Neural progenitor cell (in vitro differentiated cells): ENCODE data around the gene DEK. TPM values are rescaled to one million over a fixed set of nuclear protein-coding genes. Genes with fewer than 3 reads are reported as not detected.

Source experiments
- DNase-seq: peaks from one replicate; pipeline ENCODE4 v3.0.0-alpha.2; 2016; ENCODE audit warnings: low spot score
- H2AFZ ChIP-seq: fragments of 200-600 bp; sonication (generic); replicated peaks from 2 replicates; pipeline ENCODE4 v1.6.1; 2016; ENCODE audit warnings: antibody characterized with exemption
- H3F3A ChIP-seq: fragments of 200-600 bp; sonication (generic); 2 replicates; pipeline ENCODE4 v1.6.1; 2016; ENCODE audit warnings: antibody characterized with exemption, low read depth
- H3K27ac ChIP-seq: fragments of 200-600 bp; sonication (generic); 2 replicates; pipeline ENCODE4 v1.5.1; 2016; ENCODE audit warnings: mild to moderate bottlenecking
- H3K27me3 ChIP-seq: fragments of 200-600 bp; sonication (generic); 2 replicates; pipeline ENCODE4 v1.6.1; 2016; ENCODE audit warnings: mild to moderate bottlenecking, moderate library complexity
- H3K36me3 ChIP-seq: fragments of 200-600 bp; sonication (generic); 2 replicates; pipeline ENCODE4 v1.5.1; 2016
- H3K4me1 ChIP-seq: fragments of 200-600 bp; sonication (generic); 2 replicates; pipeline ENCODE4 v1.6.1; 2016; ENCODE audit warnings: mixed run types
- H3K4me2 ChIP-seq: fragments of 200-600 bp; sonication (generic); 2 replicates; pipeline ENCODE4 v1.6.1; 2016
- H3K4me3 ChIP-seq: fragments of 200-600 bp; sonication (generic); 2 replicates; pipeline ENCODE4 v1.5.1; 2016
- H3K79me2 ChIP-seq: fragments of 200-600 bp; sonication (generic); 2 replicates; pipeline ENCODE4 v1.6.1; 2016; ENCODE audit warnings: low read depth
- H3K9ac ChIP-seq: fragments of 200-600 bp; sonication (generic); 2 replicates; pipeline ENCODE4 v1.6.1; 2016
- H3K9me3 ChIP-seq: fragments of 200-600 bp; sonication (generic); 2 replicates; pipeline ENCODE4 v1.5.1; 2016; ENCODE audit warnings: low read depth
- H4K20me1 ChIP-seq: fragments of 200-600 bp; sonication (generic); 2 replicates; pipeline ENCODE4 v1.6.1; 2016; ENCODE audit warnings: low read depth
- H3K27ac Mint-ChIP-seq: 3 replicates; pipeline ENCODE4 v1.8.0; 2021; ENCODE audit warnings: mixed read lengths
- H3K27me3 Mint-ChIP-seq: 2 replicates; pipeline ENCODE4 v1.8.0; 2022; ENCODE audit warnings: low read depth, mild to moderate bottlenecking, inconsistent platforms, moderate library complexity, mixed read lengths; ENCODE audit not compliant: insufficient read depth
- H3K36me3 Mint-ChIP-seq: 3 replicates; pipeline ENCODE4 v1.8.0; 2021; ENCODE audit warnings: mixed read lengths
- H3K4me1 Mint-ChIP-seq: 3 replicates; pipeline ENCODE4 v1.8.0; 2021; ENCODE audit warnings: mixed read lengths
- H3K4me3 Mint-ChIP-seq: 3 replicates; pipeline ENCODE4 v1.8.0; 2021; ENCODE audit warnings: mild to moderate bottlenecking, moderate library complexity, mixed read lengths
- H3K9me3 Mint-ChIP-seq: 3 replicates; pipeline ENCODE4 v1.8.0; 2020; ENCODE audit warnings: mixed read lengths
- CTCF ChIP-seq: fragments of 200-600 bp; sonication (generic); IDR thresholded peaks from 2 replicates; pipeline ENCODE4 v1.5.1; 2017; ENCODE audit warnings: antibody characterized with exemption, mild to moderate bottlenecking
- EZH2 ChIP-seq: fragments of 200-600 bp; sonication (generic); IDR thresholded peaks from 2 replicates; pipeline ENCODE4 v1.6.1; 2017; ENCODE audit warnings: antibody characterized with exemption, mild to moderate bottlenecking, moderate library complexity
- EZH2phosphoT487 ChIP-seq: fragments of 200-600 bp; sonication (generic); IDR thresholded peaks from 2 replicates; pipeline ENCODE4 v1.6.1; 2017; ENCODE audit warnings: antibody characterized with exemption
- total RNA-seq: library from RNA; depleted of rRNA; stranded (reverse); fragments of >200 nt; gene quantifications from 2 replicates; pipeline ENCODE4 v1.2.3, GENCODE V29; 2015; ENCODE audit warnings: low replicate concordance

DEK gene
- total RNA-seq, 1 donor from 2014 or later: 501 TPM

GRCh38 chr6:18262702-18263417, 1.5 kb downstream of the DEK start:
- Histone ChIP-seq H3K9ac (peak overlapping the region; percentile 98), H3K36me3 (peaks cover 15% of the 10 kb centered on the region), H3K4me2 (peak overlapping the region; percentile 91), H3K27me3 (no peaks in the 10 kb centered on the region), H3K9me3 (no peaks in the 10 kb centered on the region), H2AFZ (no peak overlapping the region), H3K4me3 (peak overlapping the region; percentile 97), H3K27ac (peak overlapping the region; percentile 61), H3F3A (peaks cover 37% of the 10 kb centered on the region), H3K79me2 (peaks cover 75% of the 10 kb centered on the region), H3K4me1 (peaks cover 28% of the 10 kb centered on the region), H4K20me1 (peaks cover 58% of the 10 kb centered on the region)
- H3K4me1 Mint-ChIP-seq: peaks cover 26% of the 10 kb centered on the region
- H3K27ac Mint-ChIP-seq: peak overlapping the region; percentile 93
- peaks cover 42% of the 10 kb centered on the region for H3K36me3 Mint-ChIP-seq
- peak; percentile 22 for DNase-seq
- H3K9me3 Mint-ChIP-seq: peaks cover 2% of the 10 kb centered on the region
- H3K4me3 Mint-ChIP-seq: peak overlapping the region; percentile 96
- peaks cover 7% of the 10 kb centered on the region for H3K27me3 Mint-ChIP-seq
- TF ChIP-seq EZH2phosphoT487 (no peak), EZH2 (no peak), CTCF (no peak)

- peak overlapping the region; percentile 61 for H3K27ac ChIP-seq
- peak overlapping the region; percentile 97 for H3K4me3 ChIP-seq
- H3K27me3 ChIP-seq: no peaks in the 10 kb centered on the region
- H3K9ac ChIP-seq: no peak overlapping the region
- Mint-ChIP-seq H3K9me3 (peaks cover 2% of the 10 kb centered on the region), H3K4me1 (peaks cover 26% of the 10 kb centered on the region), H3K27ac (no peak overlapping the region), H3K27me3 (peaks cover 7% of the 10 kb centered on the region), H3K4me3 (peak overlapping the region; percentile 96), H3K36me3 (peaks cover 44% of the 10 kb centered on the region)
- H4K20me1 ChIP-seq: peaks cover 68% of the 10 kb centered on the region
- H3K79me2 ChIP-seq: peaks cover 85% of the 10 kb centered on the region
- H3K9me3 ChIP-seq: no peaks in the 10 kb centered on the region
- TF ChIP-seq EZH2phosphoT487 (no peak), EZH2 (no peak), CTCF (no peak)
- H3F3A ChIP-seq: peaks cover 38% of the 10 kb centered on the region
- H3K4me2 ChIP-seq: peak overlapping the region; percentile 91
- H3K4me1 ChIP-seq: peaks cover 28% of the 10 kb centered on the region
- peak; percentile 44 for DNase-seq
- peaks cover 25% of the 10 kb centered on the region for H3K36me3 ChIP-seq
- no peak overlapping the region for H2AFZ ChIP-seq
Observed at GRCh38 chr6:18261877-18262276, 2.5 kb downstream of the DEK start.

GRCh38 chr6:18260448-18261106, 3.8 kb downstream of the DEK start:
- no peak overlapping the region for H3K9ac ChIP-seq
- peak overlapping the region; percentile 97 for H3K4me3 ChIP-seq
- peak overlapping the region; percentile 91 for H3K4me2 ChIP-seq
- Mint-ChIP-seq H3K27ac (no peak overlapping the region), H3K36me3 (peaks cover 50% of the 10 kb centered on the region), H3K9me3 (peaks cover 2% of the 10 kb centered on the region), H3K4me3 (peak overlapping the region; percentile 52), H3K4me1 (peaks cover 26% of the 10 kb centered on the region), H3K27me3 (peaks cover 7% of the 10 kb centered on the region)
- H3K4me1 ChIP-seq: peaks cover 28% of the 10 kb centered on the region
- H3K36me3 ChIP-seq: peaks cover 38% of the 10 kb centered on the region
- no peak overlapping the region for H3K27ac ChIP-seq
- H2AFZ ChIP-seq: no peak overlapping the region
- no peaks in the 10 kb centered on the region for H3K27me3 ChIP-seq
- H3K9me3 ChIP-seq: no peaks in the 10 kb centered on the region
- peaks cover 41% of the 10 kb centered on the region for H3F3A ChIP-seq
- peaks cover 98% of the 10 kb centered on the region for H3K79me2 ChIP-seq
- no peak for DNase-seq
- peaks cover 81% of the 10 kb centered on the region for H4K20me1 ChIP-seq
- TF ChIP-seq CTCF (no peak), EZH2 (no peak), EZH2phosphoT487 (no peak)
